Mesenchymal stem cell (in vitro differentiated cells and primary cell): ENCODE measurements around the gene COMMD3.
A peak's percentile ranks its signal among the peaks of the same experiment; 100 is the strongest.

Experiments used
- DNase-seq: peaks from one replicate; pipeline ENCODE4 v3.0.0-alpha.2; 2013
- H2AFZ ChIP-seq: one replicate; pipeline ENCODE4 v1.6.1; 2013; ENCODE audit warnings: low read depth, mild to moderate bottlenecking, control low read depth, inconsistent platforms, low read length, moderate library complexity
- H2AK5ac ChIP-seq: 2 replicates; pipeline ENCODE4 v1.6.1; 2013; ENCODE audit warnings: low read length, moderate library complexity, mild to moderate bottlenecking, inconsistent platforms; ENCODE audit not compliant: severe bottlenecking
- H2BK120ac ChIP-seq: one replicate; pipeline ENCODE4 v1.6.1; 2013; ENCODE audit warnings: low read depth, mild to moderate bottlenecking, inconsistent platforms, low read length, moderate library complexity
- H2BK12ac ChIP-seq, 2 experiments: one replicate each; pipeline ENCODE4 v1.6.1; 2013; ENCODE audit warnings: inconsistent platforms in 2 of 2, low read length in 2 of 2, mild to moderate bottlenecking in 2 of 2, moderate library complexity in 2 of 2, control low read depth in 1 of 2
- H2BK15ac ChIP-seq: one replicate; pipeline ENCODE4 v1.6.1; 2013; ENCODE audit warnings: mild to moderate bottlenecking, low read depth, inconsistent platforms; ENCODE audit not compliant: poor library complexity, severe bottlenecking
- H2BK5ac ChIP-seq: 2 replicates; pipeline ENCODE4 v1.6.1; 2013; ENCODE audit warnings: low read depth, mild to moderate bottlenecking, low read length, control low read depth, inconsistent platforms; ENCODE audit not compliant: poor library complexity, severe bottlenecking
- H3K14ac ChIP-seq, 2 experiments: one replicate each; pipeline ENCODE4 v1.6.1; 2013; ENCODE audit warnings: inconsistent platforms in 2 of 2, low read length in 2 of 2, control low read depth in 1 of 2, mild to moderate bottlenecking in 1 of 2, moderate library complexity in 1 of 2
- H3K18ac ChIP-seq, 2 experiments: one replicate each; pipeline ENCODE4 v1.6.1; 2013; ENCODE audit warnings: inconsistent platforms in 2 of 2, low read length in 2 of 2, control low read depth in 1 of 2, low read depth in 1 of 2, mild to moderate bottlenecking in 1 of 2
- H3K23ac ChIP-seq, 2 experiments: one replicate each; pipeline ENCODE4 v1.6.1; 2013; ENCODE audit warnings: inconsistent platforms in 2 of 2, low read length in 2 of 2, mild to moderate bottlenecking in 2 of 2, moderate library complexity in 2 of 2, control low read depth in 1 of 2
- H3K27ac ChIP-seq: 2 replicates; pipeline ENCODE4 v1.5.1; 2013; ENCODE audit warnings: mild to moderate bottlenecking, moderate library complexity, low read length, control low read depth, inconsistent platforms; ENCODE audit not compliant: poor library complexity, severe bottlenecking
- H3K27me3 ChIP-seq, 2 experiments: 2 replicates each; pipeline versions ENCODE4 v1.6.1 to v1.7.0; 2013; ENCODE audit warnings: low read length in 2 of 2, mild to moderate bottlenecking in 2 of 2, moderate library complexity in 2 of 2, control low read depth in 1 of 2, inconsistent platforms in 1 of 2; ENCODE audit not compliant: control insufficient read depth in 1 of 2, insufficient read depth in 1 of 2
- H3K36me3 ChIP-seq, 2 experiments: 2 replicates each; pipeline versions ENCODE4 v1.6.1 to v1.7.0; 2013; ENCODE audit warnings: low read length in 2 of 2, control low read depth in 1 of 2, inconsistent platforms in 1 of 2, low read depth in 1 of 2, mild to moderate bottlenecking in 1 of 2; ENCODE audit not compliant: insufficient read depth in 2 of 2, control insufficient read depth in 1 of 2
- H3K4ac ChIP-seq, 2 experiments: one replicate each; pipeline ENCODE4 v1.6.1; 2013; ENCODE audit warnings: inconsistent platforms in 2 of 2, low read length in 2 of 2, mild to moderate bottlenecking in 2 of 2, moderate library complexity in 2 of 2, control low read depth in 1 of 2, low read depth in 1 of 2
- H3K4me1 ChIP-seq: 2 replicates; pipeline ENCODE4 v1.6.1; 2013; ENCODE audit warnings: low read depth, low read length, control low read depth; ENCODE audit not compliant: control insufficient read depth, insufficient read depth
- H3K4me2 ChIP-seq: 2 replicates; pipeline ENCODE4 v1.6.1; 2013; ENCODE audit warnings: low read length, mild to moderate bottlenecking, inconsistent platforms; ENCODE audit not compliant: poor library complexity, severe bottlenecking
- H3K4me3 ChIP-seq, 2 experiments: 2 replicates each; pipeline versions ENCODE4 v1.5.1 to v1.7.0; 2013; ENCODE audit warnings: low read length in 2 of 2, mild to moderate bottlenecking in 2 of 2, control low read depth in 1 of 2, low read depth in 1 of 2; ENCODE audit not compliant: insufficient read depth in 1 of 2
- H3K79me1 ChIP-seq: replicated peaks from 2 replicates; pipeline ENCODE4 v1.6.1; 2013; ENCODE audit warnings: mild to moderate bottlenecking, control low read depth, low read length, inconsistent platforms; ENCODE audit not compliant: poor library complexity, severe bottlenecking
- H3K9ac ChIP-seq: 2 replicates; pipeline ENCODE4 v1.7.0; 2013; ENCODE audit warnings: mild to moderate bottlenecking, low read length, moderate library complexity
- H3K9me3 ChIP-seq: 2 replicates; pipeline ENCODE4 v1.7.0; 2013; ENCODE audit warnings: mild to moderate bottlenecking, low read length; ENCODE audit not compliant: control insufficient read depth
- H4K8ac ChIP-seq: one replicate; pipeline ENCODE4 v1.6.1; 2013; ENCODE audit warnings: inconsistent platforms, mild to moderate bottlenecking, low read length, moderate library complexity
- H4K91ac ChIP-seq: one replicate; pipeline ENCODE4 v1.6.1; 2013; ENCODE audit warnings: mild to moderate bottlenecking, low read length, inconsistent platforms
- WGBS: methylation state at CpG from one replicate; pipeline ENCODE4 v1.1.7; 2013; ENCODE audit warnings: mixed read lengths; 5-methylcytosine and 5-hydroxymethylcytosine counted together

COMMD3 gene

GRCh38 chr10:22333975-22334282 lies 17.7 kb downstream of the COMMD3 start:
- Histone ChIP-seq H3K18ac (no peak overlapping the region), H3K4me3 (no peak overlapping the region), H3K27me3 (peaks cover 51 to 60% of the 10 kb centered on the region in 2 experiments), H2AFZ (no peak overlapping the region), H3K36me3 (peaks cover 3 to 14% of the 10 kb centered on the region in 2 experiments), H3K27ac (no peak overlapping the region), H3K79me1 (no peaks in the 10 kb centered on the region), H3K4me1 (peaks cover 24% of the 10 kb centered on the region), H4K91ac (no peak overlapping the region), H3K14ac (no peak overlapping the region), H2BK120ac (no peak overlapping the region), H3K23ac (no peak overlapping the region), H3K9ac (no peak overlapping the region), H2BK15ac (no peak overlapping the region), H2BK12ac (no peak overlapping the region), H3K9me3 (no peaks in the 10 kb centered on the region), H2AK5ac (no peak overlapping the region), H3K4me2 (no peak overlapping the region), H3K4ac (no peak overlapping the region), H4K8ac (no peak overlapping the region), H2BK5ac (no peak overlapping the region)
- WGBS = 23% methylated on average over 16 of the region's 16 CpGs
- DNase-seq = no peak

GRCh38 chr10:22334414-22335172 lies 18.4 kb downstream of the COMMD3 start:
- Histone ChIP-seq H2BK12ac (no peak overlapping the region), H3K9me3 (no peaks in the 10 kb centered on the region), H4K91ac (no peak overlapping the region), H2AFZ (no peak overlapping the region), H3K23ac (no peak overlapping the region), H3K27me3 (peaks cover 58 to 63% of the 10 kb centered on the region in 2 experiments), H3K18ac (peak overlapping the region in 1 of 2 experiments; percentile 47), H3K14ac (no peak overlapping the region), H3K27ac (no peak overlapping the region), H4K8ac (peak overlapping the region; percentile 61), H3K36me3 (peaks cover 0 to 8% of the 10 kb centered on the region in 2 experiments), H2AK5ac (no peak overlapping the region), H2BK5ac (no peak overlapping the region), H2BK15ac (peak overlapping the region; percentile 77), H3K4me3 (peak overlapping the region; percentile 38 to 76), H3K4ac (no peak overlapping the region), H3K9ac (peak overlapping the region; percentile 82), H3K4me1 (peaks cover 24% of the 10 kb centered on the region), H3K79me1 (no peaks in the 10 kb centered on the region), H3K4me2 (peak overlapping the region; percentile 56), H2BK120ac (no peak overlapping the region)
- DNase-seq = peak; percentile 14
- 5% methylated on average over 65 of the region's 73 CpGs for WGBS

GRCh38 chr10:22335173-22335933 lies 19.2 kb downstream of the COMMD3 start:
- Histone ChIP-seq H4K8ac (peak overlapping the region; percentile 8), H3K79me1 (no peaks in the 10 kb centered on the region), H3K4me3 (peak overlapping the region; percentile 10 to 76), H2BK5ac (no peak overlapping the region), H3K27ac (no peak overlapping the region), H3K9ac (peak overlapping the region; percentile 82), H2AFZ (peak overlapping the region; percentile 60), H3K27me3 (peaks cover 60 to 63% of the 10 kb centered on the region in 2 experiments), H3K4me1 (peaks cover 24% of the 10 kb centered on the region), H2AK5ac (no peak overlapping the region), H3K4ac (no peak overlapping the region), H2BK12ac (peak overlapping the region in 1 of 2 experiments; percentile 58), H3K36me3 (no peaks in the 10 kb centered on the region), H2BK15ac (peak overlapping the region; percentile 60), H4K91ac (no peak overlapping the region), H3K4me2 (peak overlapping the region; percentile 51), H3K18ac (peak overlapping the region in 1 of 2 experiments; percentile 47), H3K9me3 (no peaks in the 10 kb centered on the region), H3K23ac (peak overlapping the region in 1 of 2 experiments; percentile 91), H3K14ac (no peak overlapping the region), H2BK120ac (no peak overlapping the region)
- peak; percentile 74 for DNase-seq
- WGBS = under 1% methylated on average over 71 of the region's 71 CpGs

- H3K27me3 ChIP-seq = peaks cover 73 to 80% of the 10 kb centered on the region in 2 experiments
- no peak overlapping the region for H2BK12ac ChIP-seq
- no peak overlapping the region for H2AFZ ChIP-seq
- peak overlapping the region in 1 of 2 experiments; percentile 26 for H3K4me3 ChIP-seq
- peaks cover 25% of the 10 kb centered on the region for H3K4me1 ChIP-seq
- H3K9ac ChIP-seq = no peak overlapping the region
- H4K91ac ChIP-seq = no peak overlapping the region
- H3K9me3 ChIP-seq = no peaks in the 10 kb centered on the region
- H3K23ac ChIP-seq = no peak overlapping the region
- no peak overlapping the region for H2BK15ac ChIP-seq
- H2BK120ac ChIP-seq = no peak overlapping the region
- no peak overlapping the region for H3K4ac ChIP-seq
- H3K18ac ChIP-seq = no peak overlapping the region
- peak; percentile 6 for DNase-seq
- no peaks in the 10 kb centered on the region for H3K79me1 ChIP-seq
- H2BK5ac ChIP-seq = no peak overlapping the region
- no peak overlapping the region for H3K4me2 ChIP-seq
- no peak overlapping the region for H2AK5ac ChIP-seq
- H4K8ac ChIP-seq = no peak overlapping the region
- H3K14ac ChIP-seq = no peak overlapping the region
- 0% methylated on average over 2 of the region's 9 CpGs for WGBS
- H3K36me3 ChIP-seq = no peaks in the 10 kb centered on the region
- H3K27ac ChIP-seq = no peak overlapping the region
Measured at GRCh38 chr10:22338185-22338900, 22.2 kb downstream of the COMMD3 start.
